ENCODE results near the gene RALGAPB.

RALGAPB gene

DNA sequence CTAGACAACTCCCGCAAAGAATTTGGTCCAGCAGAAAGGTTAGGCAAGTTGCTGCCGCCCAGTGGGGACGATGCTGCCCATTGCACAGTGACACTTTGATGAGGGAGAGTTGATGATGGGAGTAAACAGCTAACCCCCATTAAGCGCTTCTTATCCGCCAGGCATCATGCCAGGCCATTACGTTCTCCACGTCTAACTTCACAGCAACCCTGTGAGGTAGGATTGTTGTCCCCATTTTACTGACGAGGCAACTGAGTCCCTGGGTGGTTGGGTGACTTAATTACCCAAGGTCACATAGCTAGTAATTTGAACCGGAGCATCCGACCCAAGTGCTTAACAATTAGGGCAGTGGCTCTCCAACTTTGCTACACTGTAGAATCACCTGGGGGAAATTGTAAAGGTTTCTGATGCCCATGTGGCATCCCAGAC, 738 bp downstream of the RALGAPB start:
- peak overlapping the region; percentile 79 for H3K4me2 ChIP-seq
- no peak overlapping the region for H3K27ac ChIP-seq
- H3K36me3 ChIP-seq (ENCODE audit: insufficient read depth) = no peaks in the 10 kb centered on the region
- H3K9ac ChIP-seq = peak overlapping the region; percentile 57; the same call in 1 of the 2 replicates
- H3K4me3 ChIP-seq (IDR thresholded peaks at IDR 0.05; ENCODE audit: insufficient read depth, low read depth, low read length) = no peak overlapping the region
- no peak for TF ChIP-seq CTCF (conservative IDR thresholded peaks at IDR 0.05; ENCODE audit: low read depth, low read length)
- peaks cover 12% of the 10 kb centered on the region for H3K4me1 ChIP-seq (ENCODE audit: low read depth, poor library complexity, severe bottlenecking)
- peaks cover 52% of the 10 kb centered on the region for H3K79me2 ChIP-seq (ENCODE audit: insufficient read depth, low read depth)
- H3K27me3 ChIP-seq (ENCODE audit: insufficient read depth, low read depth) = no peaks in the 10 kb centered on the region; the same call in 1 of the 2 replicates
- peak overlapping the region; percentile 73 for H2AFZ ChIP-seq (ENCODE audit: low read depth)
- 0 out of 2 replicates have a peak, but pooled peaks cover 4% of the 10 kb centered on the region for H4K20me1 ChIP-seq (ENCODE audit: insufficient read depth)

DNA sequence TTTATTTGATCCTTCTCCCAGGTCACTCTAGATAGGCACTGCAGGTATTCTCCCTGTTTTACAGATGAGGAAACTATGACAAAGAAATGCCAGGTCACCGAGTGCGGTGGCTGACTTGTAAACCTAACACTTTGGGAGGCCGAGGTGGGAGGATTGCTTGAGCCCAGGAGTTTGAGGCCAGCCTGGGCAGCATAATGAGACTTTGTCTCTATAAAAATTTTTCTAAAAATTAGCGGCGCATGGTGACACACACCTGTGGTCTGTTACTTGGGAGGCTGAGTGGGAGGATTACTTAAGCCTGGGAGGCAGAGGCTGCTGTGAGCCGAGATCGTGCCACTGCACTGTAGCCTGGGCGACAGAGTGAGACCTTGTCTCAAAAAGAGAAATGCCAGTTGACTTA, 5.1 kb downstream of the RALGAPB start:
- Histone ChIP-seq H3K79me2 (ENCODE audit: insufficient read depth, low read depth) (peaks cover 71% of the 10 kb centered on the region), H3K4me1 (ENCODE audit: low read depth, poor library complexity, severe bottlenecking) (peaks cover 19% of the 10 kb centered on the region), H3K27me3 (ENCODE audit: insufficient read depth, low read depth) (no peaks in the 10 kb centered on the region), H3K36me3 (ENCODE audit: insufficient read depth) (no peaks in the 10 kb centered on the region), H3K4me3 (IDR thresholded peaks at IDR 0.05; ENCODE audit: insufficient read depth, low read depth, low read length) (no peak overlapping the region), H3K9ac (no peak overlapping the region), H3K27ac (no peak overlapping the region), H3K4me2 (no peak overlapping the region), H2AFZ (ENCODE audit: low read depth) (no peak overlapping the region), H4K20me1 (ENCODE audit: insufficient read depth) (peaks cover 9% of the 10 kb centered on the region; the same call in 1 of the 2 replicates)
- no peak for TF ChIP-seq CTCF (conservative IDR thresholded peaks at IDR 0.05; ENCODE audit: low read depth, low read length)

DNA sequence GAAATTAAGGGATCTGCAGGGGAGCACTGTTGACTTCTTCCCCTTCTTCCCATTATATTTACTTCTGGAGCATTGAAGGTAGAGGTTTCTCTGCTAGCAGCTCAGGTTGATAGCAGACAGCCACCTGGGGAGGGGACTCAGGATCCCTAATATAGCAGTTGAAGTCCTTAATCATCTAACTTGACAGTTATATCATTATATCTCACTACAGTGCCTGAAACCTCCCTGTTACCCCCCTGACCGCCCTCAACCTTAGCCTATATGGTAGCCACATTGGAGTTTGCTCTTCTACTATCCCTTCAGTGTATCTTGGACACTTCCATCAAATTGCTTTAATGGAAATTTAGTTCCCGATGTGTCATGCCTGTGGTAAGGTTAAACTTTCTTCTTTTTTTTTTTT, 7.0 kb downstream of the RALGAPB start:
- Histone ChIP-seq H3K4me3 (IDR thresholded peaks at IDR 0.05; ENCODE audit: insufficient read depth, low read depth, low read length) (no peak overlapping the region), H3K27me3 (ENCODE audit: insufficient read depth, low read depth) (no peaks in the 10 kb centered on the region), H3K4me2 (peak overlapping the region; percentile 7; the same call in 1 of the 2 replicates), H2AFZ (ENCODE audit: low read depth) (no peak overlapping the region), H3K4me1 (ENCODE audit: low read depth, poor library complexity, severe bottlenecking) (peaks cover 7% of the 10 kb centered on the region), H3K36me3 (ENCODE audit: insufficient read depth) (no peaks in the 10 kb centered on the region), H3K79me2 (ENCODE audit: insufficient read depth, low read depth) (peaks cover 54% of the 10 kb centered on the region), H3K9ac (no peak overlapping the region), H4K20me1 (ENCODE audit: insufficient read depth) (peaks cover 5% of the 10 kb centered on the region; the same call in 1 of the 2 replicates), H3K27ac (no peak overlapping the region)
- TF ChIP-seq CTCF (conservative IDR thresholded peaks at IDR 0.05; ENCODE audit: low read depth, low read length) = no peak

GRCh38 chr20:38485041-38485440, 12.4 kb downstream of the RALGAPB start:
- no peaks in the 10 kb centered on the region for H3K36me3 ChIP-seq (ENCODE audit: insufficient read depth)

More at GRCh38 chr20:38485041-38485440, 12.4 kb downstream of the RALGAPB start:
- Histone ChIP-seq H3K27ac (no peak overlapping the region), H2AFZ (ENCODE audit: low read depth) (no peak overlapping the region), H3K4me3 (IDR thresholded peaks at IDR 0.05; ENCODE audit: insufficient read depth, low read depth, low read length) (no peak overlapping the region), H3K79me2 (ENCODE audit: insufficient read depth, low read depth) (peaks cover 12% of the 10 kb centered on the region; the same call in 1 of the 2 replicates), H3K4me1 (ENCODE audit: low read depth, poor library complexity, severe bottlenecking) (peaks cover 2% of the 10 kb centered on the region), H3K4me2 (no peak overlapping the region), H3K27me3 (ENCODE audit: insufficient read depth, low read depth) (no peaks in the 10 kb centered on the region), H4K20me1 (ENCODE audit: insufficient read depth) (no peaks in the 10 kb centered on the region), H3K9ac (no peak overlapping the region)
- TF ChIP-seq CTCF (conservative IDR thresholded peaks at IDR 0.05; ENCODE audit: low read depth, low read length) = no peak

Measured in KMS-11 (cell line).